K562 (cell line): ENCODE data around the gene MGA. TPM values are rescaled to one million over a fixed set of nuclear protein-coding genes. Genes with fewer than 3 reads are reported as not detected.

Experiments used
- BCL6 ChIP-seq: fragments of 250-450 bp; sonication (Bioruptor Pico); IDR thresholded peaks from 2 replicates; pipeline ENCODE4 v1.4.0; 2020
- BHLHE40 ChIP-seq: IDR thresholded peaks from 2 replicates; pipeline ENCODE4 v1.6.1; 2011; ENCODE audit warnings: low read length, improper control_type of control experiment
- CC2D1A ChIP-seq: fragments of 450-650 bp; IDR thresholded peaks from 2 replicates; pipeline ENCODE4 v1.6.1; 2017; ENCODE audit warnings: mild to moderate bottlenecking
- CCNT2 ChIP-seq: IDR thresholded peaks from 2 replicates; pipeline ENCODE4 v1.6.1; 2011; ENCODE audit warnings: borderline replicate concordance, low read depth, mild to moderate bottlenecking, moderate library complexity, mixed read lengths, low read length; ENCODE audit not compliant: insufficient read length; ENCODE audit errors: extremely low read depth
- CTCFL ChIP-seq: IDR thresholded peaks from 2 replicates; pipeline ENCODE4 v1.6.1; 2011; ENCODE audit warnings: borderline replicate concordance, low read depth, mild to moderate bottlenecking, moderate library complexity, low read length; ENCODE audit not compliant: insufficient read depth, poor library complexity, severe bottlenecking
- E2F4 ChIP-seq: sonication (generic); formaldehyde crosslinking; IDR thresholded peaks from 2 replicates; pipeline ENCODE4 v1.8.0; 2022; ENCODE audit warnings: mild to moderate bottlenecking, low read depth, missing genetic modification reagents
- HOXB6 ChIP-seq: fragments of 250-450 bp; sonication (Bioruptor Pico); IDR thresholded peaks from 2 replicates; pipeline ENCODE4 v1.5.1; 2022; ENCODE audit warnings: mild to moderate bottlenecking, borderline replicate concordance
- MYC ChIP-seq, 2 experiments: fragments of 250-450 bp in 1 of 2; sonication (Bioruptor Pico) in 1 of 2; IDR thresholded peaks; 2 replicates each; pipeline versions ENCODE4 v1.5.1 to v1.6.1; 2012 to 2021; ENCODE audit warnings: low read depth in 2 of 2, borderline replicate concordance in 1 of 2, improper control_type of control experiment in 1 of 2, low read length in 1 of 2, mild to moderate bottlenecking in 1 of 2, moderate library complexity in 1 of 2
- REST ChIP-seq, 2 experiments: fragments of 450-650 bp; formaldehyde crosslinking in 1 of 2; IDR thresholded peaks; 2 replicates each; pipeline versions ENCODE4 v1.4.0 to v1.6.1; 2014 to 2020; ENCODE audit warnings: mild to moderate bottlenecking in 2 of 2, borderline replicate concordance in 1 of 2, low read depth in 1 of 2
- SMC3 ChIP-seq: conservative IDR thresholded peaks from 2 replicates; pipeline ENCODE4 v1.6.1; 2011; ENCODE audit warnings: low read depth, low read length, improper control_type of control experiment; ENCODE audit not compliant: insufficient read depth
- SP1 ChIP-seq: sonication (generic); formaldehyde crosslinking; IDR thresholded peaks from 2 replicates; pipeline ENCODE4 v1.8.1; 2022; ENCODE audit warnings: mild to moderate bottlenecking, missing genetic modification reagents
- STAG1 ChIP-seq: sonication (generic); formaldehyde crosslinking; IDR thresholded peaks from 2 replicates; pipeline ENCODE4 v1.5.0; 2020; ENCODE audit warnings: missing genetic modification reagents, borderline replicate concordance
- ZNF263 ChIP-seq: sonication (generic); formaldehyde crosslinking; IDR thresholded peaks from 2 replicates; pipeline ENCODE4 v1.8.0; 2022; ENCODE audit warnings: mild to moderate bottlenecking, missing genetic modification reagents, borderline replicate concordance
- ZNF408 ChIP-seq: fragments of 250-450 bp; sonication (Bioruptor Pico); IDR thresholded peaks from 2 replicates; pipeline ENCODE4 v1.4.0; 2020; ENCODE audit warnings: low read depth, mild to moderate bottlenecking, moderate library complexity
- ZNF507 ChIP-seq: conservative IDR thresholded peaks from 2 replicates; pipeline ENCODE4 v1.6.1; 2017; ENCODE audit warnings: missing genetic modification characterization, missing compliant biosample characterization
- polyA plus RNA-seq, 8 experiments: library from polyadenylated mRNA; depleted of rRNA in 4 of 8; stranded (reverse) in 5 of 8; unstranded in 3 of 8; fragments of >200 nt; fragmentation: Nextera tagmentation in 2 of 8; fragmentation: Illumina TruSeq in 1 of 8; extraction: Ambion mirVana in 2 of 8; extraction: Trizol in 1 of 8; gene quantifications; 2 replicates each; pipeline versions ENCODE4 v1.2.1 to v1.2.3, GENCODE V29; 2011 to 2014; ENCODE audit warnings: inconsistent platforms in 1 of 8, missing spikeins in 1 of 8
- total RNA-seq, 7 experiments: library from RNA; depleted of rRNA in 6 of 7; stranded (reverse); fragments of >200 nt in 6 of 7; fragmentation: Illumina TruSeq in 2 of 7; extraction: Trizol in 2 of 7; gene quantifications; 2 replicates each; pipeline versions ENCODE4 v1.2.1 to v1.2.3, GENCODE V29; 2011 to 2021; ENCODE audit warnings: low replicate concordance in 1 of 7

The MGA gene
- total and polyA plus RNA-seq, 9 of the 15 experiments (the other 6 are each of a cell fraction or from before 2014, with no cell fraction given): 4.7 to 56.1 (median 21.1) TPM

- TF ChIP-seq MYC (IDR thresholded peaks at IDR 0.05; ENCODE audit: low read depth, low read length): peak; percentile 72
- TF ChIP-seq MYC (CRISPR knock-in tag; IDR thresholded peaks at IDR 0.05; ENCODE audit: borderline replicate concordance, low read depth): no peak
- peak; percentile 95 for TF ChIP-seq REST (IDR thresholded peaks at IDR 0.05; ENCODE audit: borderline replicate concordance)
- TF ChIP-seq REST (CRISPR knock-in tag; IDR thresholded peaks at IDR 0.05; ENCODE audit: low read depth): no peak
- TF ChIP-seq HOXB6 (CRISPR knock-in tag): no peak
- TF ChIP-seq CTCFL: peak; percentile 23
- peak; percentile 23; the same call in 1 of the 2 replicates for TF ChIP-seq ZNF263 (CRISPR knock-in tag)
- no peak for TF ChIP-seq ZNF507 (tag)
- peak; percentile 88 for TF ChIP-seq CC2D1A
- peak; percentile 97 for TF ChIP-seq SMC3
- TF ChIP-seq ZNF408: no peak
- no peak for TF ChIP-seq CCNT2
- no peak for TF ChIP-seq SP1 (CRISPR knock-in tag)
- no peak for TF ChIP-seq BCL6
- TF ChIP-seq STAG1 (CRISPR knock-in tag): peak; percentile 58; the same call in 1 of the 2 replicates
- no peak for TF ChIP-seq E2F4 (CRISPR knock-in tag)
- peak; percentile 20; the same call in 1 of the 2 replicates for TF ChIP-seq BHLHE40
Observed at GRCh38 chr15:41811432-41812195, 151.4 kb downstream of the MGA start (continued).
